Large intestine (tissue), 3 donors: ENCODE measurements around the gene RNF14. TPM values are rescaled to one million over a fixed set of nuclear protein-coding genes. Genes with fewer than 3 reads are reported as not detected.

Experiments
- DNase-seq, 2 donors: peaks; one replicate each; pipeline versions ENCODE4 v3.0.0 to v3.0.0-alpha.2; 2013
- H3K27ac ChIP-seq: one replicate; pipeline ENCODE4 v1.5.1; 2013; ENCODE audit warnings: low read length
- H3K27me3 ChIP-seq: 2 replicates; pipeline ENCODE4 v1.6.1; 2013; ENCODE audit warnings: low read length; ENCODE audit not compliant: control insufficient read depth, insufficient read depth
- H3K36me3 ChIP-seq: 2 replicates; pipeline ENCODE4 v1.6.1; 2013; ENCODE audit warnings: low read length; ENCODE audit not compliant: control insufficient read depth, insufficient read depth
- H3K4me1 ChIP-seq: one replicate; pipeline ENCODE4 v1.6.1; 2013; ENCODE audit warnings: low read length; ENCODE audit not compliant: control insufficient read depth, insufficient read depth
- H3K4me3 ChIP-seq: one replicate; pipeline ENCODE4 v1.5.1; 2013; ENCODE audit warnings: low read length
- H3K9me3 ChIP-seq: one replicate; pipeline ENCODE4 v1.6.1; 2013; ENCODE audit warnings: mild to moderate bottlenecking, low read depth, low read length, moderate library complexity; ENCODE audit not compliant: control insufficient read depth
- WGBS: methylation state at CpG from one replicate; pipeline ENCODE4 v1.1.5; 2013; ENCODE audit warnings: low lambda C conversion rate; ENCODE audit not compliant: insufficient coverage; 5-methylcytosine and 5-hydroxymethylcytosine counted together
- polyA plus RNA-seq: library from polyadenylated mRNA; unstranded; fragments of 120-200 nt; gene quantifications from one replicate; pipeline ENCODE4 v1.2.1, GENCODE V29; 2013

RNF14 gene
- polyA plus RNA-seq, 1 donor = 55.4 TPM

DNA sequence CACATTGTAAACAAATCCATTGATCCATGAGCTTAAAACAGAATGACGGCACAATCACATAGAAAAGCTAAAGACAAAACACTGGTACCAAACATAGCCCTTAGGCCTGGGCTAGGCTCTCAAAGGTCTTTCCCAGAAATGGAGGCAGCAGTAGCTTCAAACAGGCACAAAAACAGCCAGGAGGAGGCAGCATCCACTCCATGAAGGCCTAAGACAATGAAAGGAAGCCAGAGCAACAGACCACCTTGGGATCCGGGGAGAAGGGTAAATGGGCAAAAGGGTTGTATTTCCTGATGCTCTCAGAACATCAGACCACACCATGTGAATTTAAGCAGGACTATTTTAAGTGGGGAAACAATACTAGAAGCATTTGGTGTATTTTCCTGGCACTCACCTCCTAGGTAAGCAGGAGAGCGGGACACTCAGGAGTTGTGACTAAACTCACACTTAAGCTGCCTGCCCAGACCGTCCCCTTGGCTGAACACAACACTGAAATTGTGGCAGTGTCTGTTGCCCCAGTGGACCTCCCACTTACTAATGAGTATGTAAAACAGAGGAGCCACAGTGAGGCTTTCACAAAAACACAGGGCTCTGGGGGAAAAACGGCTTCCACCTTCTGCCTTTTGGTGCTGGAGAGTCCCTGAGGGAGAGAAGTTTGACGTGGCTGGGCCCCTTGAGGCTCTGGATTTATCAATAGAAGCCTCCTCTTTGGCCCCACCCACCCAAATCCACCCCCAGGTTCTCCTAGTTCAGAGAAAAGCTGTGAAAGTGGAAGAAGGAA lies 32.0 kb downstream of the RNF14 start:
- DNase-seq = no peak
- Histone ChIP-seq H3K4me3 (no peak overlapping the region), H3K27ac (no peak overlapping the region), H3K36me3 (peaks cover 52% of the 10 kb centered on the region), H3K9me3 (no peaks in the 10 kb centered on the region), H3K4me1 (peaks cover 6% of the 10 kb centered on the region), H3K27me3 (no peaks in the 10 kb centered on the region)
- no CpG with 5 or more reads among the region's 6 CpGs for WGBS

GRCh38 chr5:142003266-142003800 lies 34.4 kb downstream of the RNF14 start:
- no CpG with 5 or more reads among the region's 2 CpGs for WGBS

DNA sequence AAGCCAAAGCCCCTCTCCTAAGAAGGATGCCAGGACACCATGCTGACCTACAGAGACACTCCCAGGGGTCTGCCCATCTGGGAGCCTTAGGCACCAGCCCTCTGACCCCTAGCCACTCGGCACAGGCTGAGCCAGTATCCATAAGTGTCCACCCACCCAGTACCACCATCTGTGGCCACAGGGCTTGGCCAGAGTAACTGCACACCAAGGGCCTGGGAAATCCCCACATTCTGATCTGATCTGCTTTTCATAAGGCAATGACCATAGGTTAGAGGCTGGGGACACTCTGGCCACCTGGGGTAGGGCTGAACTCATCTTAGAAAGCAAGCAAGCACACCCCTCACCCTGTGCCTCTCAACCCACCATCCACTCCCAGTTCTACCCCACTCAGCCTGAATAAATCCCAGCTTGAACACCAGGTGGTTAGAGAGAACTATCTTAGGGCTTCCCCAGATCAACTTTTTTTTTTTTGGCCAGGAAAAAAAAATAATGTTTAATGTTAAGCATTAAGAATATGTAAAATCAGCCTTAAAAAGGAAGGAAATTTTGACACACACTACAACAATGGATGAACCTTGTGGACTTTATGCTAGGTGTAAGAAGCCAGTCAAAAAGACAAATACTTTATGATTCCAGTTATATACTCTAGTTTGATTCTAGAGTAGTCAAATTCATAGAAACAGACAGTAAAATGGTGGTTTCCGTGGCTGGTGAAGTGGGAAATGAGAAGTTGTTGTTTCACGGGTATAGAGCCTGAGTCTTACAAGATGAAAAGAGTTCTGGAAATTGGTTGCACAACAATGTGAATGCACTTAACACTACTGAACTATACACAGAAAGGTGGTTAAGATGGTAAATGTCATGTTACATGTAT lies 37.7 kb downstream of the RNF14 start:
- peaks cover 54% of the 10 kb centered on the region for H3K36me3 ChIP-seq
- 100% methylated on average over 2 of the region's 3 CpGs for WGBS
- H3K4me1 ChIP-seq = no peaks in the 10 kb centered on the region

More at GRCh38 chr5:142003266-142003800, 34.4 kb downstream of the RNF14 start:
- Histone ChIP-seq H3K27ac (no peak overlapping the region), H3K9me3 (no peaks in the 10 kb centered on the region), H3K36me3 (peaks cover 60% of the 10 kb centered on the region), H3K4me1 (no peaks in the 10 kb centered on the region), H3K4me3 (no peak overlapping the region), H3K27me3 (no peaks in the 10 kb centered on the region)
- DNase-seq = no peak

DNA sequence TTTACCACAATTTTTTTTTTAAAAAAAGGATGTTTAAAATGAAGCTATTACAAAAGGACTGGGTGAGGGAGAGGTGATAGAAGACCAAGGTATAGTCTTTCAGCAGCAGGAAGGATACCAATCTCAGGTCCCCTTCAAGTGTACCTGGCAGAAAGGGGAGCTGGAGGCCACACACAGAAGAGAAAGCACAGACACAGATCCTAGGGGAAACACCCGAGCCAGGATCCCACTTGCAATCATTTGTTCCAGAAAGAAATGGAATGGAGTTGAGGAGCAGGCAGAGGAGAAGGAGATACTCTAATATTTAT lies 38.3 kb downstream of the RNF14 start:
- Histone ChIP-seq H3K9me3 (no peaks in the 10 kb centered on the region), H3K27me3 (no peaks in the 10 kb centered on the region), H3K4me1 (no peaks in the 10 kb centered on the region), H3K36me3 (peaks cover 48% of the 10 kb centered on the region), H3K27ac (no peak overlapping the region), H3K4me3 (no peak overlapping the region)
- DNase-seq = no peak
- WGBS = 100% methylated on average over 1 of the region's 1 CpG

More for the DNA sequence above, 37.7 kb downstream of the RNF14 start:
- no peaks in the 10 kb centered on the region for H3K27me3 ChIP-seq
- H3K27ac ChIP-seq = no peak overlapping the region
- no peaks in the 10 kb centered on the region for H3K9me3 ChIP-seq
- no peak overlapping the region for H3K4me3 ChIP-seq
- no peak for DNase-seq

- H3K36me3 ChIP-seq = peaks cover 35% of the 10 kb centered on the region
Observed at GRCh38 chr5:142008813-142009212, 39.9 kb downstream of the RNF14 start.

GRCh38 chr5:142009886-142010285 lies 41.0 kb downstream of the RNF14 start:
- no CpG with 5 or more reads among the region's 4 CpGs for WGBS
- Histone ChIP-seq H3K4me1 (peaks cover 13% of the 10 kb centered on the region), H3K36me3 (peaks cover 27% of the 10 kb centered on the region), H3K9me3 (no peaks in the 10 kb centered on the region), H3K4me3 (no peak overlapping the region), H3K27me3 (no peaks in the 10 kb centered on the region), H3K27ac (no peak overlapping the region)
- no peak for DNase-seq

More at GRCh38 chr5:142008813-142009212, 39.9 kb downstream of the RNF14 start:
- H3K4me1 ChIP-seq = peaks cover 8% of the 10 kb centered on the region
- no peak overlapping the region for H3K27ac ChIP-seq
- no peak overlapping the region for H3K4me3 ChIP-seq
- H3K9me3 ChIP-seq = no peaks in the 10 kb centered on the region
- H3K27me3 ChIP-seq = no peaks in the 10 kb centered on the region
- no peak for DNase-seq

DNA sequence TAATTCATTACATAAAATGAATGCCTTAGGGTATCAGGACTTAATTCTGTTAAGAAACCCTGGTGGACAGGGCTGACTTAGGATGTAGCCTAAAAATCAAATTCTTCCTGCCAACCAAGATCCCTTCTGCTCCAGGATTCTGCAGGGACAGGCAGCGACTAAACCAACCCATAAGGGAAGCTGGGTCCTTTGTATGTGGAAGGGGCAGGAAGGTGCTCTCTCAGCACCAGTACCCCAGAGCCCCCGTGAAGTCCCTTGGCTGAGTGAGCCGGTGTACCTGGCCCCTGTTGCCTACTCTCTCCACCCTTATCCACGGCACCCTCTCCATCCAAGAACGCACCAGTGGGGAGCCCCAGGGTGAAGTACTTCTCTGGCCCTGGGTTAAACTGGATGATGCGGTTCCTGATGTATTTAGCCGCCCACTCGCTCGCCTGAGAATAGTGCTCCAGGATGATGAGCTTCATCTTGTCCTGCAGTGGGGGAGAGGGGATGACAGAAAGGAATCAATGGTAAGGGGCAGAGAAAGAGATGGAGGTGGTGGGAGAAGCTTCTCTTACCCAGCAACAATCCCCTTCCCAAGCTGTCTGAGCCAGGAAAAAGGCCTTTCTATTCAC lies 42.8 kb downstream of the RNF14 start:
- peaks cover 11% of the 10 kb centered on the region for H3K36me3 ChIP-seq
- H3K27ac ChIP-seq = no peak overlapping the region
- no CpG with 5 or more reads among the region's 9 CpGs for WGBS
- H3K4me1 ChIP-seq = peaks cover 13% of the 10 kb centered on the region
- no peaks in the 10 kb centered on the region for H3K9me3 ChIP-seq
- peak overlapping the region; percentile 76 for H3K4me3 ChIP-seq
- H3K27me3 ChIP-seq = no peaks in the 10 kb centered on the region
- peak in 1 of 2 donors; percentile 21 for DNase-seq

DNA sequence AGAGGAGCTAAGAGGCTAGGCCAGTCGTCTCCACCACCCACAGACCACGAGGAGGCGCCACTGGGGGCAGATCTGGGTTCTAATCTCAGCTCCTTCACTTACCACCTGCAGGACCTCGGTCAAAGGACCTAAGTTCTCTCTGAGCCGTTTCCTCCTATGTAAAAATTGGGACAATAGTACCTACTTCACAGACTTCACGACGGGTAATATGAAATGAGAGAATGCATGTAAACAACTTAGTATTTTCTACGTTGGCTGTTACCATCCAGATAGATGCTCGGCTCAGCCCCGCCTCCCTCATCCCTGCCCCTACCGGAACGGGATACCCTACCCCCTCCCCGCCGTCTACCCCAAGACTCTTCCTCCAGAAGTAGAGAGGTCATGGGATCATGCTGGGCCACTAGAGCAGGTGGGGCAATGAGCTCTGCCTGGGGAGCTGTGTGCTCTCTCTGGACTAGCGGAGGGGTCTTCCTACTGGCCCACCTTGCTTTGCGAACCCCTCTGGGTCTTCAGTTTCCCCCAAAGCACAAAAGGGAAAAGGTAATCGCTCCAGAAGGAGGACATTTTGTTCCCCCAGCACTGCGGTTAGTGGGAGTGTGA lies 43.4 kb downstream of the RNF14 start:
- peaks cover 11% of the 10 kb centered on the region for H3K36me3 ChIP-seq
- H3K27ac ChIP-seq = peak overlapping the region; percentile 61
- peaks cover 13% of the 10 kb centered on the region for H3K4me1 ChIP-seq
- H3K27me3 ChIP-seq = no peaks in the 10 kb centered on the region
- peak overlapping the region; percentile 76 for H3K4me3 ChIP-seq
- DNase-seq = peak in 1 of 2 donors; percentile 45
- WGBS = no CpG with 5 or more reads among the region's 18 CpGs
- no peaks in the 10 kb centered on the region for H3K9me3 ChIP-seq

DNA sequence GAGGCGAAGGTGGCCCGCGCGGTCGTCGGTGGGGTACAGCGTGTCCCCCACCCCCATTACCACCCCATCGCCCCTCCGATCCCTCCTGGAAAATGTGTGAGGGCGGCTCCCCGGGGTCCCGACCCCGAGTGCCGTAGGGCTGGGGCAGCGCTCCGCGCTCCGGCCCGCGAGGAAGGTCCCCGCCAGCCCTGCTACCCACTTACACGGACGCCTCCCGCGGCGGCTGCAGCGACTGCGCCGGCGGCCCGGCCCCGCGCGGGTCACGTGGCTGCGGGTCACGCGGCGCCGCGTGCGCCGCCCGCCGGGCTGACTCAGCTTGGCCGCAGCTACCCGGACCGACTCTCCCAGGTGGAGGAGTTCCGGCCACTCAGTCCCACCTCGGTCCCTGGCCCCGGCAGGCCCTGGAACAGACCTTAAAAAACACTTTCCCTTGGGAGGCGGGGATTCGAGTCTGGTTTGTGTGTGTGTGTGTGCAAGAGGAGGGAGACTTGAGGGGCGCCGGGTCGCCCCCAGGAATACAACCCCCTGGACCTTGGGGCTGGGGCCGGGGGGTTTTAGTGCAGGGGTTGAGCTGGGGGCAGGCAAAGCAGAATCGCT lies 44.0 kb downstream of the RNF14 start, which contains the start of gene GNPDA1:
Gene GNPDA1, minus strand, starts transcription at position 236 of the 597 bp plus-strand sequence. CDS start 992 bp downstream, outside the sequence.
- H3K36me3 ChIP-seq = peaks cover 7% of the 10 kb centered on the region
- 0% methylated on average over 1 of the region's 58 CpGs for WGBS
- no peaks in the 10 kb centered on the region for H3K27me3 ChIP-seq
- H3K4me1 ChIP-seq = peaks cover 13% of the 10 kb centered on the region
- peak; percentile 80 to 86 for DNase-seq
- peak within 1 kb of the TSS; percentile 88 for H3K27ac ChIP-seq
- peak within 1 kb of the TSS; percentile 76 for H3K4me3 ChIP-seq
- H3K9me3 ChIP-seq = no peaks in the 10 kb centered on the region
